Measurements from ENCODE around the gene WNT7A.

The WNT7A gene

GRCh38 chr3:13901935-13902584, 22.2 kb upstream of the WNT7A start:
- peaks cover 20% of the 10 kb centered on the region for H3K27me3 ChIP-seq
- H3K9me3 ChIP-seq: peaks cover 32% of the 10 kb centered on the region
- TF ChIP-seq, protein P1, sequence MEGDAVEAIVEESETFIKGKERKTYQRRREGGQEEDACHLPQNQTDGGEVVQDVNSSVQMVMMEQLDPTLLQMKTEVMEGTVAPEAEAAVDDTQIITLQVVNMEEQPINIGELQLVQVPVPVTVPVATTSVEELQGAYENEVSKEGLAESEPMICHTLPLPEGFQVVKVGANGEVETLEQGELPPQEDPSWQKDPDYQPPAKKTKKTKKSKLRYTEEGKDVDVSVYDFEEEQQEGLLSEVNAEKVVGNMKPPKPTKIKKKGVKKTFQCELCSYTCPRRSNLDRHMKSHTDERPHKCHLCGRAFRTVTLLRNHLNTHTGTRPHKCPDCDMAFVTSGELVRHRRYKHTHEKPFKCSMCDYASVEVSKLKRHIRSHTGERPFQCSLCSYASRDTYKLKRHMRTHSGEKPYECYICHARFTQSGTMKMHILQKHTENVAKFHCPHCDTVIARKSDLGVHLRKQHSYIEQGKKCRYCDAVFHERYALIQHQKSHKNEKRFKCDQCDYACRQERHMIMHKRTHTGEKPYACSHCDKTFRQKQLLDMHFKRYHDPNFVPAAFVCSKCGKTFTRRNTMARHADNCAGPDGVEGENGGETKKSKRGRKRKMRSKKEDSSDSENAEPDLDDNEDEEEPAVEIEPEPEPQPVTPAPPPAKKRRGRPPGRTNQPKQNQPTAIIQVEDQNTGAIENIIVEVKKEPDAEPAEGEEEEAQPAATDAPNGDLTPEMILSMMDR (IDR thresholded peaks at IDR 0.05): no peak
- no peaks in the 10 kb centered on the region for H3K36me3 ChIP-seq
- H3K4me1 ChIP-seq (ENCODE audit: control insufficient read depth in 1 of 2, insufficient read depth in 1 of 2, low read depth in 1 of 2, low read length in 1 of 2): no peaks in the 10 kb centered on the region
- no peak overlapping the region for H3K27ac ChIP-seq
- no peak overlapping the region for H3K4me3 ChIP-seq (ENCODE audit: low read depth in 1 of 2, low read length in 1 of 2)

DNA sequence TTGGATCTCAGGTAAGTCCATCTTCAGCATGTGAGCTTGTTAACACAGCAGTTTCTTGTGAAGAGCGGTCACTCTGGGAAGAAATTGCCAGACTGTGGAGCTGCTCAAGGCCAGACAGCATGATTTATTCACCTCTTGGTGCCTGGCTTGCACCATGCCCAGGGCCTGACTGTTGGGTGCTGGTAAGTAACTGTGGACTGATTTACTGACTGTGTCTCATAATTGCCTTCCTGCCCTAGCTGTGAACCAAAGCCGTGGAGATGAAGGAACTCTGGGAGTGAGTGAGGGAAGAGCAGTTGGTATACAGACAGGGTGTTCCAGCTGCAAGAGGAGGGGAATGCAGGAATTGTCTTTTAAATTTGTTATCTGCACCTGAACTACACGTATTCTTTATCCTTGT, 18.5 kb upstream of the WNT7A start:
- H3K9me3 ChIP-seq: peaks cover 20% of the 10 kb centered on the region
- H3K4me3 ChIP-seq (ENCODE audit: low read depth in 1 of 2, low read length in 1 of 2): no peak overlapping the region
- no peak overlapping the region for H3K27ac ChIP-seq
- H3K27me3 ChIP-seq: peaks cover 57% of the 10 kb centered on the region
- TF ChIP-seq, protein P1 (IDR thresholded peaks at IDR 0.05): no peak
- peaks cover 4 to 9% of the 10 kb centered on the region in 2 experiments for H3K4me1 ChIP-seq (ENCODE audit: control insufficient read depth in 1 of 2, insufficient read depth in 1 of 2, low read depth in 1 of 2, low read length in 1 of 2)
- H3K36me3 ChIP-seq: no peaks in the 10 kb centered on the region

DNA sequence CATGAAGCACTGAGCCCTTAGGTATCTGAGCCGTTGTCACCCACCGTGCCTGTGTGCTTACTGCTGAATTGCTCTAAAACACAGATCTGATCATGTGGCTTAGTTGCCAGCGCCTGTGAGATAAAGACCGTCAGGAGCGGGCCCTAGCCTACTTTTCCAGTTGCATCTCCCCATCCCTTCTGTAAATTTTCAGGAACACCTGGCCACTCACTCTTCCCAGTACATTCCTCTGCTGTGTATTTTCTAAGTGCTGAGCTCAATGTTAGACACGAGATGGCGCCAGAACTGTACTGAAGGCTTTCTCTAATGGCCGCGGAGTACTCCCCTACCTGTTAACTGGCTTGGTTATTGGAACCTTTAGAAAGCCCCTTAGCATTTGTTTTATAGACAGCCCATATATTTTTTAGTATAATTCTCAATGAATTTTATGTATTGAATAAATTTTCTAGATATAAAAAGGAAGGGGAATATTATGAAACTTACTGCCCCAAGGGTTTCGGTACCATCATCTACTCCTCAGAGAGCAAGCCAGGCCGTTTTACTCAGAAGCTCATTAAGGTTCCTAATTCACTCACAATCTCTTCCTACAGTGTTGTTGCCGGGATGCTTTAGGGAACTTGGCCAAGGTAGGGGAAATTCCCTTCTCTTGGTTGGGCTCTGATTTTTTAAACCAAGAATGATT, 16.7 kb upstream of the WNT7A start:
- Histone ChIP-seq H3K27ac (no peak overlapping the region), H3K9me3 (peaks cover 9% of the 10 kb centered on the region), H3K4me1 (ENCODE audit: control insufficient read depth in 1 of 2, insufficient read depth in 1 of 2, low read depth in 1 of 2, low read length in 1 of 2) (peaks cover 4 to 9% of the 10 kb centered on the region in 2 experiments), H3K4me3 (ENCODE audit: low read depth in 1 of 2, low read length in 1 of 2) (no peak overlapping the region), H3K27me3 (peaks cover 62% of the 10 kb centered on the region), H3K36me3 (no peaks in the 10 kb centered on the region)
- TF ChIP-seq, protein P1 (IDR thresholded peaks at IDR 0.05): no peak

DNA sequence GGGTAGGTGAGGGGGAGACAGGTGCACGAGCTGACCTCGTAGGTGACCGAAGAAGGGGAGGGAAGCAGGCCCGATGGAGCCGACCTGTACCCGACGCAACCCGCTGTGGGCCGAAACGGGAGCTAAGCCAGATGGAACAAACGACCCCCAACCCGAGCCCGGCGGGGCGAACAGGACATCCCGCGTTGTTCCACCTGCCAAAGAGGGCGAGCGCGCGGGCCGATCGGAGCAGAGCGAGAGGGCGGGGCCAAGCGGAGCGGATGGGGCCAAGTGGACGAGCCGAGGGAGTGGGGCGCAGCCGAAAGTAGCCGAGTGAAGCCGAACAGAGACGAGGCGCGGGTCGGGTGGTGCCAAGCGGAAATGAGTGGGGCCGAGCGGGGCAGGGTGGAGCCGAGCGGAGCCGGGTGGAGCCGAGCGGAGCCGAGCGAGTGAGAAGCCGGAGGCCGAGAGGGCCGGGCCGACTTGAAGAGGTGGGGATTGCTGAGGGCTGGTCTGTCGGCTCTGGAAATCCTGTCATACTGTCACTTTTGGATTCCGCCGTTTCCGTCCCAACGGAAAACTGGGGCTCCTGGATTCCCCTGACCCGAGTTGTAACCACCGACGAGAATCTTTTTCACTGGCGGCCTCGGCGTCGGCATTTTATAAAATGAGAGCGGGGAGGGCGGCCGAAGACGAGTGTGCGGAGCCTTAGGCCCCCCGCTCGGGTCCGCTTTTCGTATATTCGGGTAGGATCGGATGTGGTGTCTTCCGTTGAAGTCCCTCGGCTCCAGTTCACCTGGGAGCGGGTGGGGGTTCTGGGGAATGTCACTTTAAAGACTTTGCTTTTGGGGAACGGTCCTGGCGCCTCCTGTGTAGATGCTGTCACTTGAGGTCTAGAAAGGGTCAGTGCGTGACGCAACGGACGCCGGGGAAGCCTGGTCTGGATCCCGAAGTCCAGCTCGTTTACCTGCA, 15.6 kb upstream of the WNT7A start:
- Histone ChIP-seq H3K27ac (no peak overlapping the region), H3K4me3 (ENCODE audit: low read depth in 1 of 2, low read length in 1 of 2) (peak overlapping the region; percentile 28 to 50), H3K27me3 (peaks cover 74% of the 10 kb centered on the region), H3K36me3 (no peaks in the 10 kb centered on the region), H3K9me3 (no peaks in the 10 kb centered on the region), H3K4me1 (ENCODE audit: control insufficient read depth in 1 of 2, insufficient read depth in 1 of 2, low read depth in 1 of 2, low read length in 1 of 2) (peaks cover 4 to 9% of the 10 kb centered on the region in 2 experiments)
- TF ChIP-seq, protein P1 (IDR thresholded peaks at IDR 0.05): no peak

- no peaks in the 10 kb centered on the region for H3K9me3 ChIP-seq
Observed at GRCh38 chr3:13894807-13895154, 14.9 kb upstream of the WNT7A start.

More at GRCh38 chr3:13894807-13895154, 14.9 kb upstream of the WNT7A start:
- Histone ChIP-seq H3K4me1 (ENCODE audit: control insufficient read depth in 1 of 2, insufficient read depth in 1 of 2, low read depth in 1 of 2, low read length in 1 of 2) (peaks cover 4 to 9% of the 10 kb centered on the region in 2 experiments), H3K36me3 (no peaks in the 10 kb centered on the region), H3K4me3 (ENCODE audit: low read depth in 1 of 2, low read length in 1 of 2) (no peak overlapping the region), H3K27me3 (peaks cover 80% of the 10 kb centered on the region), H3K27ac (no peak overlapping the region)
- TF ChIP-seq, protein P1 (IDR thresholded peaks at IDR 0.05): no peak
